ENCODE data around the gene BLTP3B.

DNA sequence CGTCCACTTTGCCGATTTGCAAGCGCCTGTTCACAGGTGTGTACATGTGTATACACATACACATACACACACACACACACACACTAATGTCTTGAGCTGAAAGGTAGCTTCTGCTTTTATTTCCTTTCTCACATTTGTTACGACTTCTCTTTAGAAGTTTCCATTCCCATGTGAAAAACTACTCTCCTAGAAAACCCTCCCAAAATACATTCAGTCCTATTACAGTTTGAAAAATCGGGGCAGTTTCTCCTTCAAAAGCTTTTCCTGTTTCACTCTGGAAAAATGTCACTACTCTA, 3.9 kb downstream of the BLTP3B start:
- TF ChIP-seq, protein P1, sequence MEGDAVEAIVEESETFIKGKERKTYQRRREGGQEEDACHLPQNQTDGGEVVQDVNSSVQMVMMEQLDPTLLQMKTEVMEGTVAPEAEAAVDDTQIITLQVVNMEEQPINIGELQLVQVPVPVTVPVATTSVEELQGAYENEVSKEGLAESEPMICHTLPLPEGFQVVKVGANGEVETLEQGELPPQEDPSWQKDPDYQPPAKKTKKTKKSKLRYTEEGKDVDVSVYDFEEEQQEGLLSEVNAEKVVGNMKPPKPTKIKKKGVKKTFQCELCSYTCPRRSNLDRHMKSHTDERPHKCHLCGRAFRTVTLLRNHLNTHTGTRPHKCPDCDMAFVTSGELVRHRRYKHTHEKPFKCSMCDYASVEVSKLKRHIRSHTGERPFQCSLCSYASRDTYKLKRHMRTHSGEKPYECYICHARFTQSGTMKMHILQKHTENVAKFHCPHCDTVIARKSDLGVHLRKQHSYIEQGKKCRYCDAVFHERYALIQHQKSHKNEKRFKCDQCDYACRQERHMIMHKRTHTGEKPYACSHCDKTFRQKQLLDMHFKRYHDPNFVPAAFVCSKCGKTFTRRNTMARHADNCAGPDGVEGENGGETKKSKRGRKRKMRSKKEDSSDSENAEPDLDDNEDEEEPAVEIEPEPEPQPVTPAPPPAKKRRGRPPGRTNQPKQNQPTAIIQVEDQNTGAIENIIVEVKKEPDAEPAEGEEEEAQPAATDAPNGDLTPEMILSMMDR (IDR thresholded peaks at IDR 0.05): no peak
- TF ChIP-seq ZFX (IDR thresholded peaks at IDR 0.05; ENCODE audit: borderline replicate concordance): no peak

Measured in 22Rv1 (cell line).